ENCODE measurements around the gene CLDN18. TPM values are rescaled to one million over a fixed set of nuclear protein-coding genes. Genes with fewer than 3 reads are reported as not detected.

Gene CLDN18
- total and polyA plus RNA-seq, 9 of the 15 experiments (the other 6 are each of a cell fraction or from before 2014, with no cell fraction given) = 0.11 TPM; not detected in 8

DNA sequence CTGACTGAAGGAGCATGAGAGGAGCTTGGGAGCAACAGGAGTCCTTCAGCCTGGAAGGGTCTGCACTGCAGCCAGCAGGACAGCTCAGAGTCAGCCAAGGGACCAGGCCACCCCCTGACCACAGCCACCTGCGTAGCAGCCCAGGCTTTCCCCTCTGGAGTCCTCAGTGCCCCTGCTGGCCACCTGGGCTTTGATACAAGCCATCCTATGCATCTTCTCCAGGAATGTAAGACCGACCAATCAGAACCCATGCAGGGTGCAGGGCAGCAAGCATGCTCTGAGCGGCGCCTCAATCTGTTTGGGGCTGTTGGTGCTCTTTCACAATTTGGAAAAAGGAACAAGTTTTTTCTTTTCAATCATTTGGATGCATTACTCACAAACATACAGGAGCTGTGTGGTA, 53.5 kb downstream of the CLDN18 start:
- no peak overlapping the region for H2AFZ ChIP-seq (ENCODE audit: low read depth, low read length)
- no peak overlapping the region for H3K9ac ChIP-seq (ENCODE audit: insufficient read depth in 1 of 2, low read depth in 2 of 2, low read length in 2 of 2)
- DNase-seq (ENCODE audit: extremely low read depth in 1 of 4, low spot score in 3 of 4) (no peak), ATAC-seq (no peak), FAIRE-seq (no peak)
- CTCF ChIA-PET (ENCODE audit: low intra/inter-chr PET ratio) = no interaction called here
- WGBS (ENCODE audit: insufficient coverage, low coverage, missing lambda C conversion rate) = 0% methylated on average over 4 of the region's 4 CpGs
- intact Hi-C loops (cut with micrococcal nuclease) = loop anchor here (10.0 kb wide), 3 partner anchors 211 to 881 kb away; partner anchors contain the start of genes FOXL2, FOXL2NB and NME9
- in situ Hi-C loops (cut with MboI) = loop anchor here (25.0 kb wide), 1 partner anchor 874 kb away; the partner anchor contains the start of genes FOXL2 and FOXL2NB
- no peaks in the 10 kb centered on the region for H3K4me1 ChIP-seq (replicated peaks in 1 of 2; ENCODE audit: control insufficient read depth in 2 of 2, insufficient read depth in 2 of 2, low read length in 2 of 2)
- H3K36me3 ChIP-seq (ENCODE audit: control insufficient read depth, insufficient read depth, low read length) = no peaks in the 10 kb centered on the region
- H4K20me1 ChIP-seq (replicated peaks; ENCODE audit: control insufficient read depth, insufficient read depth, low read length) = no peaks in the 10 kb centered on the region
- no peak overlapping the region for H3K27ac ChIP-seq (ENCODE audit: extremely low read depth, low read depth, low read length)
- no peak overlapping the region for H3K4me2 ChIP-seq (ENCODE audit: insufficient read depth, low read length)
- POLR2A ChIA-PET = interaction anchor here (0.7 kb wide), 1 partner anchor 111 kb away, joined by 3 read pairs; the partner anchor contains the start of gene DBR1
- no TSS peak for BruUV-seq (replicated peaks)
- no peaks in the 10 kb centered on the region for H3K9me1 ChIP-seq (ENCODE audit: control insufficient read depth, insufficient read depth, low read length)
- H3K9me3 ChIP-seq (replicated peaks; ENCODE audit: control insufficient read depth, insufficient read depth, low read depth, low read length) = no peaks in the 10 kb centered on the region
- H3K79me2 ChIP-seq (ENCODE audit: control insufficient read depth, insufficient read depth, low read length) = no peaks in the 10 kb centered on the region
- H3K27me3 ChIP-seq (ENCODE audit: control insufficient read depth in 2 of 2, insufficient read depth in 2 of 2, low read length in 2 of 2) = peaks cover 0 to 11% of the 10 kb centered on the region in 2 experiments; a peak in 1 of 5 replicates
- no peak overlapping the region for H3K4me3 ChIP-seq
- TF ChIP-seq FIP1L1 (IDR thresholded peaks at IDR 0.05; ENCODE audit: low read depth, low read length, poor library complexity, severe bottlenecking) (no peak), TFAP4 (CRISPR knock-in tag; IDR thresholded peaks at IDR 0.05; ENCODE audit: borderline replicate concordance) (no peak), JUN (IDR thresholded peaks at IDR 0.05; ENCODE audit: borderline replicate concordance, low read depth, low read length) (no peak), JUN (CRISPR knock-in tag; IDR thresholded peaks at IDR 0.05; ENCODE audit: borderline replicate concordance) (no peak), ZC3H11A (IDR thresholded peaks at IDR 0.05; ENCODE audit: low read depth, low read length) (no peak)
